Peyer's patch (tissue), 4 donors: ENCODE data around the gene STK32B.

Experiments
- POLR2A ChIP-seq, 2 donors: fragments of 450-650 bp; IDR thresholded peaks; one replicate each; pipeline ENCODE4 v1.5.1; 2017; ENCODE audit warnings: antibody characterized with exemption in 2 of 2, mild to moderate bottlenecking in 2 of 2, moderate library complexity in 2 of 2
- TF ChIP-seq, protein P1 (sequence below), 6 experiments: fragments of 450-650 bp in 4 of 6; fragments of 200-600 bp in 2 of 6; sonication (generic) in 1 of 6; IDR thresholded peaks; one replicate each; pipeline ENCODE4 v1.5.1; 2017 to 2019; ENCODE audit warnings: antibody characterized with exemption in 6 of 6, mild to moderate bottlenecking in 3 of 6, moderate library complexity in 1 of 6

DNA sequence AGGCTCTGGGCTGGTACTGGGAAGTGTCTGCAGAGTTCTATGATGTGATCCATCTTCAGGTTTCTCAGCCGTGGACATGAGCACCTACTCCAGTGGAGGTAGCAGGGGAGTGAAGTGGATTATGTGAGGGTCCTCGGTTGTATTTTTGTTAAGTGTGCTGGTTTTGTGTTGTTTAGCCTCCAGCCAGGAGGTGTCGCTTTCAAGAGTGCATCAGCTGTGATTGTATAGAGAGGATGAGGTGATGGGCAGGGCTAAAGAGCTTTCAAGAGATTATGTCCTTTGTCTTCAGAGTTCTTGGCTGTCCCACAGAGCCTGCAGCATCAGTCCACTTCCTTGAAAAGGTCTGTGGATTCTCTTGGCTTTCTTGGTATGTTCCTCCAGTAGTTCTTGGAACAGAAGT is 256.6 kb downstream of the STK32B start:
- TF ChIP-seq, protein P1, sequence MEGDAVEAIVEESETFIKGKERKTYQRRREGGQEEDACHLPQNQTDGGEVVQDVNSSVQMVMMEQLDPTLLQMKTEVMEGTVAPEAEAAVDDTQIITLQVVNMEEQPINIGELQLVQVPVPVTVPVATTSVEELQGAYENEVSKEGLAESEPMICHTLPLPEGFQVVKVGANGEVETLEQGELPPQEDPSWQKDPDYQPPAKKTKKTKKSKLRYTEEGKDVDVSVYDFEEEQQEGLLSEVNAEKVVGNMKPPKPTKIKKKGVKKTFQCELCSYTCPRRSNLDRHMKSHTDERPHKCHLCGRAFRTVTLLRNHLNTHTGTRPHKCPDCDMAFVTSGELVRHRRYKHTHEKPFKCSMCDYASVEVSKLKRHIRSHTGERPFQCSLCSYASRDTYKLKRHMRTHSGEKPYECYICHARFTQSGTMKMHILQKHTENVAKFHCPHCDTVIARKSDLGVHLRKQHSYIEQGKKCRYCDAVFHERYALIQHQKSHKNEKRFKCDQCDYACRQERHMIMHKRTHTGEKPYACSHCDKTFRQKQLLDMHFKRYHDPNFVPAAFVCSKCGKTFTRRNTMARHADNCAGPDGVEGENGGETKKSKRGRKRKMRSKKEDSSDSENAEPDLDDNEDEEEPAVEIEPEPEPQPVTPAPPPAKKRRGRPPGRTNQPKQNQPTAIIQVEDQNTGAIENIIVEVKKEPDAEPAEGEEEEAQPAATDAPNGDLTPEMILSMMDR (IDR thresholded peaks at IDR 0.05): no peak
- no peak for TF ChIP-seq POLR2A (IDR thresholded peaks at IDR 0.05)
